Left colon (tissue), 2 donors: ENCODE measurements around the gene BICD2. TPM values are rescaled to one million over a fixed set of nuclear protein-coding genes. Genes with fewer than 3 reads are reported as not detected.
"Not testable (repeated sequence)": the region's sequence is repeated elsewhere in the genome, so short reads cannot be mapped to it uniquely, and the experiment has no call there.

Experiments used
- ATAC-seq: fragments of 200-7000 bp; cut with Tn5 transposase; one replicate; pipeline ENCODE4 v1.9.1; 2020; ENCODE audit warnings: mild to moderate bottlenecking, moderate library complexity
- DNase-seq, 2 donors: peaks; one replicate each; pipeline ENCODE4 v3.0.0-alpha.2; 2020
- intact Hi-C, 2 donors: fragments of 100-400 bp; cut with DNase I in 1 of 2; cut with micrococcal nuclease in 1 of 2; formaldehyde crosslinking; loops; one replicate each; pipeline versions ENCODE4 v1.11.2 to v1.14.0; 2022; cut with DNase I, micrococcal nuclease
- total RNA-seq, 2 donors: library from RNA; stranded (reverse); fragmentation: NEBNext Ultra II Directional; extraction: Animal tissue kit (Norgen Biotek cat#: 25700); gene quantifications; one replicate each; pipeline ENCODE4 v1.2.1, GENCODE V29; 2021
- donor health status: DM: no; HTN: no; CAD: no.
- donor health status: DM: yes; HTN: yes; CAD: no.

Gene BICD2
- total RNA-seq, 2 donors from 2014 or later, result 6.2 to 12.9 TPM

DNA sequence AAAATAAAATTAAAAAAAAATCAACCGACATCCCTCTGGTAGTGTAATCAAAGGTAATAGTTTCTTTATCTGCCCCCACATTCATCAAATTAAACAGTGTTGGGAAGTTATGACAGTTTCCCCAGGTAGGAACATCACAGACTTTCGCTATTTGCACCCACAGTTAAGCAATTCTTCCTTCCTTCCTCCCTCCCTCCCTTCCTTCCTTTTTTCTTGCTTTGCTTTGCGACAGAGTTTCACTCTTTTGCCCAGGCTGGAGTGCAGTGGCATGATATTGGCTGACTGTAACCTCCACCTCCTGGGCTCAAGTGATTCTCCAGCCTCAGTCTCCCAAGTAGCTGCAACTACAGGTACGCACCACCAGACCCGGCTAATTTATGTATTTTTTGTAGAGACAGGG is 10.8 kb upstream of the BICD2 start:
- ATAC-seq, result no peak
- DNase-seq, result no peak
- intact Hi-C loops, result no loop called here

DNA sequence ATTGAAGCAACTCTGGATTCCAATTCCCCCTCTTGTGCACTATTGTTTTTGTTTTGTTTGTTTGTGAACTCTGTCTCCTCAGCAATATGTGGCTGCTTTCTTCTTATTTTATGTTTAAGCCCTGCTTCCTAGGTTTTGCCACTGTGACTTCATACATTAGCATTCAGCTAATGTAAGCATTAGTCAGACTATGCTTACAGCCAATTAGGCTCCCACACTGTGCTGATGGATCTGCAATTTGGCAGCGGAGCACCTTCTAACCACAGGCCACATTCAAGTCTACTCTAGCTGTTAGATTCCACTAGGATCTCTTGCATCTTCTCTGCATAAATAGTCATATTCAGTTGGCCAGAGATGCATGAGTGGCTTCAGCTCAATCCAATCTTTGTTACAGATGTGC is 9.6 kb upstream of the BICD2 start:
- ATAC-seq (no peak), DNase-seq (no peak)
- intact Hi-C loops, result no loop called here

DNA sequence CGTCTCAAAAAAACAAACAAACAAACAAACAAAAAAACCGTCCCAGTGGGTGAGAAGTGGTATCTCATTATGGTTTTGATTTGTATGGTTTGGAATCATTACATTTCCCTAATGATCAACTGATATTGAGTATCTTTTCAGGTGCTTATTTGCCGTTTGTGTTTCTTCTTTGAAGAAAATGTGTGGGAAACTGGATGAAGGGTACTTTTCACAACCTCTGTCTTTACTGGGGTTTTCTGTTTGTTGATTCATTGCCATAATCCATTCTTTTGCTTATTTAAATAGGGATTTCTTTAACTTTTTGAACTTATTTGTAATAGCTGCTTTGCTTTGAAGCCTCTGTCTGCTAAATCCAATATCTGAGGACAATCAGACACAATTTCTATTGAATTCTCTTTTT is 9.2 kb upstream of the BICD2 start:
- DNase-seq (no peak), ATAC-seq (no peak)
- intact Hi-C loops, result no loop called here

DNA sequence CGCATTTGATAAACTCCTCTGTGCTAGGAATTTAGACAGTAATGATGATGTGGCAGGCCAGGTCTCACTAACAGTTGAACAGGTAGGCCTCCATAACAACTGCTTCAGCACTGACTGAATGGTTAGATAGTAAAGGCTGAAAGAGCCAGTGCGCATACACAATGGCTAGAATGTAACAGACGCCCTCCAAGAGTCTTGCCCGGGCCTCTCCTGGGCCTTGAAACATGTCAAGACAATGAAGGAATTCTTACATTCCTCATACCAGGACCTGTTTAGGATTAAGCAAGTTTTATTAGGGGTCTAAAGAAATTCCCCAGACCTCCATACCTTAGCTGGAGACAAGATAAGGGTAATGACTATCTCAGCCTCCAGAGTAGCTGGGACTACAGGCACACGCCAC is 6.7 kb upstream of the BICD2 start:
- DNase-seq, result no peak
- no peak for ATAC-seq
- intact Hi-C loops, result no loop called here

DNA sequence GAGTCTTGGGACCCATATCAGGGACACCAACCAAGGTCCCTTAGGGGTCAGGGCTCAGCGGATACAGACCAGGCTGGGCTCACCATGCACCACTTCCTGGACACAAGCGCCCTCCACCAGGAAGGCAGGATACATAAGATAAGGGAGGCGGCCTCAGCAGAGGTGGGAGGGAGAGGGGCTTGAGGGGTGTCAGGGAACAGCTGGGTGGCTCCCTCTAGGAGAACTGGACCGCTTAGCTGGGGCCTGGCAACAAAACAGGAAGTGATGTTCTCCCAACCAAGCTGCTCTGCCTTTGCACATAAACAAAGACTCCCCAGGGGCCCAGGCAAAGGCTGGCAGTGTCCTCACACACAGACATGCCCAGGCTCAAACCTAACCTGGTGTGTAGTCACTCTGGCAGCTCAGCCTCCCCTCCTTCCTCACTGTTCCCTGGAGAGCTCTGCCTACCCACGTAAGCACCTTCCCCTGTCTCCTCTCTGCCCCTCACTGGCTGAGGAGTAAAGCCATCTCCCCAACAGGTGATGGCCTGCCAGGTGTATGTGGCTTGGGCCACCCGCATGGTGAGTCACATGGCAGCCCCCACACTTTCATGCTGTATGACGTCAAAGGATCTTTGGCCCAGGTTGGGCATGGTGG is 5.8 kb upstream of the BICD2 start:
- DNase-seq (no peak), ATAC-seq (peak; percentile 18)
- intact Hi-C loops, result no loop called here

DNA sequence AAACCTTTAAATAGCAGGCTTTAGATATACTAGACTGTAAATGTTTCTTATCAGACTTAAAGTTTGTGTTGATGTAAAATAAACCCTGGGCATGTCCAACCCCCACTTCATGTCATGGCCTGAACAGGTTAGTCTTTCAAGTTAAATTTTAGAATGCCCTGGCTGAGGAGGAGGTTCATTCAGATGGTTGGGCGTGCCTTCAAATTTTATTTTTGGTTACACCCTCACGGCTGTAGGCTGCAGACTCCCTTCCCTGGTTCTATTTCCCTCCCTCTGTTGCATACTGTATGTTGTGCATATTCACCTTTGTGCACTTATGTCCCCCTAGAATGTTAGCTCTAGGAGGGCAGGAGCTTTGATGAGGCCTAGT is 5.3 kb upstream of the BICD2 start:
- ATAC-seq (peak; percentile 15), DNase-seq (no peak)
- intact Hi-C loops, result no loop called here

DNA sequence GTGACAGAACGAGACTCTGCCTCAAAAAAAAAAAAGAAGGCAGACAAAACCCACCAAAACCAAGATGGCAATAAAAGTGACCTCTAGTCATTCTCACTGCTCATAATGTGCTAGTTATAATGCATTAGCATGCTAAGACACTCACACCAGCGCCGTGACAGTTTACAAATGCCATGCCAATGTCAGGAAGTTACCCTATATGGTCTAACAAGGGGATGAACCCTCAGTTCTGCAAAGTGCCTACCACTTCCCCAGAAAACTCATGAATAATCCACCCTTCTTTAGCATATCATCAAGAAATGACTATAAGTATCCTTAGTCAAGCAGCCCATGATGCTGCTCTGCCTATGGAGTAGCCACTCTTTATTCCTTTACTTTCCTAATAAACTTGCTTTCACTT is 4.7 kb upstream of the BICD2 start:
- ATAC-seq, result no peak
- intact Hi-C loops, result no loop called here

DNA sequence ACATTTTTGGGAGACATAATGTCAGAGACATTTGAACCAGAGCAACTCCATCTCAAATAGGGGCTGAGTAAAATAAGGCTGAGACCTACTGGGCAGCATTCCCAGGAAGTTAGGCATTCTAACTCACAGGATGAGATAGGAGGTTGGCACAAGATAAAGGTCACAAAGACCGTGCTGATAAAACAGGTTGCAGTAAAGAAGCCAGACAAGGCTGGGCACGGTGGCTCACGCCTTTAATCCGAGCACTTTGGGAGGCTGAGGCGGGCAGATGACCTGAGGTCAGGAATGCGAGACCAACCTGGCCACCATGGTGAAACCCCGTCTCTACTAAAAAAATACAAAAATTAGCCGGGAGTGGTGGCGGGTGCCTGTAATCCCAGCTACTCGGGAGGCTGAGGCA is 4.2 kb upstream of the BICD2 start:
- DNase-seq (peak in 1 of 2 donors; percentile 51), ATAC-seq (peak; percentile 13)
- intact Hi-C loops, result not testable (repeated sequence)

More for the DNA sequence above, 4.7 kb upstream of the BICD2 start:
- no peak for DNase-seq

DNA sequence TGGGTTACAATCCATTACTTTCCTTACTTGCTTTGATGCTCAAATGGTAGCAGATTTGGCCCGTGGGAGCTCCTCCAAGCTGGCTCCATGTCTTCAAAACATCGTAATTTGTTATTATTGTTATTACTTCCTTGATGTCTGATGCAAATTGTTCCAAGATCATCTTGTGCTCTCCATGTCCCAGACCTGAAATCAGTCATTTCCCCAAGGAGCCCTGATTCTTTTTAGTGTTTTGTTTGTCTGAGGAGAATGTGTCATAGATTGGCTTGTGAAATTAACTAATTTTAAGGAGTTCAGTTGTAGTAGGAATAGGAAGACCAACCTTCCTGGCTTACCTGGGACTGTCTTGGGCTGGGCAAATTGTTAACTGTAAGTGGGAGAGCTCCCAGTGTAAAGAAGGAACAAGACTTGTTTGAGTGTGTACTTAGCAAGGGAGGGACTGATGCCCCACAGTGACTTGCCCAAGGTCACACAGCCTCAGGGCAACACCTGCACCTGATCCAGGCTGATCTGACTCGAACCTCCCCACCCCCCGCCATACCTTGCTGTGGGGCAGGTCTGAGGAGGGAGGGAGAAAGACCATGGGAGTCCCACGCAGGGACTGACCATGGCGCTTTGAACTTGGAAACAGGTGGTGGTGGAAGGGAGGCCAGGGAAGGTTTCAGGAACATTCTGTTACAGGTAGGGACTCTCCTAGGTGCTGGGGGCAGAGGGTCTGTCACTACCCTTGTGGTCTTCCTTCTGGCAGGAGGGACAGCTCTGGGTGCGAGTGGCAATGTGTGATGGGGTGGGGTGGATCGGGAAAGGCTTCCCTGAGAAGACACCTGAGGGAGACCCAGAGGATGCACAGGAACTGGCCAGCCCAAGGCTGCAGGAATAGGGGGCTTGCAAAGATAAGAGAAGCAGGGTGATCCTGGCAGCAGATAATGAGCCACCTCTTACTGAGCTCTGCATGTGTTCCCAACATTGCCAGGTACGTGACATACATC is 2.7 kb upstream of the BICD2 start:
- ATAC-seq (no peak), DNase-seq (no peak)
- intact Hi-C loops, result no loop called here

DNA sequence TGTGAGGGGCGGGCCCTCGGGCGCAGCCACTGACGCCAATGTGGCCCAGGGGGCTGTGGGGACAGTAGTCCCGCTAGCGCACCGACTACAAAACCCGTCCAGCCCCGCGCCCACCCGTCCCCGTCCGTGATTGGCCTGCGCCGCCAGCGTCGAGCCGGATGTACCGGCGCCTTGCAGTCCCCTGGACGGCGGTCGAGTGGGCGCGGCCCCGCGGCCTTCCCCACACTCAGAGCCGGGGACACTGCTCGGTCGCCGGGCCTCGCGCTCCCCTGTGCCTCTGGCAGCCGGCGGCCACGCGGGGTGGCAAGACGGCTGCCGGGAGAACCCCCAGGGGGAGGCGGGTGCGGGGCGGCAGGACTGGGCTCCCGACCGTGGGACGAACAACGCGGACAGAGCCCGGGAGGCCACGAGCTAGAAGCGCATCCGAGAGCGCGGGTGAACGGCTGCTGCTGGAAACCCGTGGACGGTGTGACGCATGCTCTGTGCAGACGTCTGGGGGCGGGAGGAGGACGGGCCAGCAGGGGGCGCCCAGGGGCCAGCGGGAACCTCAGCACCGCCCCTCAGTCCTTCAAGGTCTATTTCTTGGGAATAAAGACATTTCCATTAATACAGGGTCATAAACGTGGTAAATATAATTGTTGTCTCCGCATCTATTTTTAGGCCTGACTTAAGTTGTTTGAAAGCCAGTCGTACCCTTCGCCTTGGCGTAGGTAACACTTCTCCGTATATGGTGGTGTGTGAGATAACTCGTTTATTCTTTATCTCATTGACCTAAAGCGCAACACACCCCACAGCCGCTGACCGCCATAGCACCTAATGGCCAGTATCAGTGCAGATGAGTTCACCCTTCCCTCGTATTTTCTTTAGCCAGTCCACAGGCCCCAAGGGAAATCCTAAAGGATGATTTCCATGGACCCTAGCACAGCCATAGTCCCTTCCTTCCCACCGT is 629 bp upstream of the BICD2 start:
- ATAC-seq, result peak; percentile 93
- intact Hi-C loops, result no loop called here
- peak; percentile 97 to 99 for DNase-seq

DNA sequence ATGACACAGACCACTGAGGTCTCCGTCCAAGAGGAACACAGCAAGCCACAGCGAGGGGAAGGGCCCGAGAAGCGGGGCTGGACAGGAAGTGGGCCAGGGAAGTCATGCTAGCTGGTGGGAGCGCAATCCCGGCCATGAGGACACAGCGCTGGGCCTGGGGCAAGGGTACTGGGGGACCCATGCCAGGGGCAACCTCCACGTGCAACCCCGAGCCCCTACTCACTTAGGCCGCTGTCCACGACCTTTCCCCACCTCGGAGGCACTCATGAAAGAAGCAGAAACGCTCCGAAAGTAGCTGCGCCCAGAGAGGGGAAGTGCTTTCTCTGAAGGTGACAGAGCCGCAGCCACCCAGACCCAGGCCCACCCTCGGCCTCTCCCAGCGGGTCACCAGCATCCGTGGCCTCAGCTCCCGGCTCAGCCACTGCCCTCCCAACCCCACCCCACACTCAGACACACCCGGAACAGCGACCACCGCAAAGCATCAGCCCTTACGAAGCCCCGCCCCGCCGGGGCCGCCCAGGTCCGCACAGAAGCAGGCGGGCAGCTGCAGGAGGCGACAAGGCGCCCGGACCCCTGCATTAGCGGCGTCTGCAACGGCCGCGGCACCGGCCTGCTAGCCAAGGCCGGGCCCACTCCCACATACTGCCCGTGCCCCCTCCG is 782 bp downstream of the BICD2 start:
- intact Hi-C loops, result no loop called here
- peak in 1 of 2 donors; percentile 61 for DNase-seq
- ATAC-seq, result no peak

DNA sequence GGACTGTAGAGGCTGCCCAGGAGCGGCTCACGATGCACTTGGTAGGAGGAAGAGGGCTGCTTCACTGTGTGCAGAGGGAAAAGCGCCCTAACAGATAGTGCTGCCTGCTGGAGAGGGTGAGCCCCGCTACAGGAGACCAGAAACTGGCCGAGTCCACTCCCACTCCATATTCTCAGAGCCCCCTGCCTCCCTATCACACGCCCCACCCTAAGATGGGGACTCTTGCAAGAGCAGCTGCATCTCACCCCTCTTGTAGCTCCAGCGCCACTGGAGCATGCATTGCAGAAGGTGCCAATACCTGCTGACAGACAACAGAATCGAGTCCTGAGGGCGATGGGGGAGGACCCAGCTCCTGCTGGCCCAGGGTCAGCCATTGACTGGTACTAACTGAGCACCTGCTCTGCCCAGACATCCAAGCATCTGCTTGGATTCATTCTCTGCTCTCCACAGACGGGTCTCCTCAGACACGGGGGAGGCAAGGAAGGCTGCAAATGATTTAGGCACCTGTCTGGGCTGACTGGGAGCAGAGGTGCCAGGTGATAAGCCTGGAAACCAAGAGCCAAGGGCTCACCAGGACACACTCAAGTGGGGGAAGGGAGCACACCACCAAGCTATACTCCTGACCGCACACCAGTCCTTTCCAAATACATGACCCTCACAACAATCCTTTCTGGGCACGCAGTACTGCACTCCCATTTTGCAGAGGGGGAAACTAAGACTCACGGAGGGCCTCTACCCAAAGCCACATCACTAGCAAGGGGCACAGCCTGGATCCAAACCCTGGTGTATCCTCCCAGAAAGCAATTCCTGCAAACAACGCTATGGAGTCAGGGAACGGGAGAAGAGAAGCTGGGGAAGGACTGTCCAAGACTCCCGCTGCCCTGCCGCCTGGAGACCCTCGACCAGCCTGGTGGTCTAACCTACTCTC is 1.6 kb downstream of the BICD2 start:
- intact Hi-C loops, result no loop called here
- ATAC-seq (no peak), DNase-seq (no peak)

DNA sequence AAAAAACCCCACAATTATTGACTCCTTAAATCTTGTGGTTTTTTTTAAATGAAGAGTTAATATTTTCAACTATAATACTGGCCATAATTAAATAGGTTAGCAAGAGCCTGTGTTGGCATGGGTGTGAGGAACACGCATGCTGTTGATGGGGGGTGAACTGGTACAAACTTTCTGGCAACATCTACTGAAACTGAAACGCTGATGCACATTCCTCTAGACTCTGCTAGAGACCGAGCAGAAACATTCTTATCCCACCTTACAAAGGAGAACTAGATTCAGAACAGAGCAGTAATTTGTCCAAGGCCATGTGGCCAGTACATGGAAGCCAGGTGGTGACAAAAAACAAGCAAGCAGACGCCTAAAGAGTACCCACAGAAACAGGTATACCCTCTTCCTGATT is 2.4 kb downstream of the BICD2 start:
- no peak for ATAC-seq
- intact Hi-C loops, result no loop called here
- no peak for DNase-seq

DNA sequence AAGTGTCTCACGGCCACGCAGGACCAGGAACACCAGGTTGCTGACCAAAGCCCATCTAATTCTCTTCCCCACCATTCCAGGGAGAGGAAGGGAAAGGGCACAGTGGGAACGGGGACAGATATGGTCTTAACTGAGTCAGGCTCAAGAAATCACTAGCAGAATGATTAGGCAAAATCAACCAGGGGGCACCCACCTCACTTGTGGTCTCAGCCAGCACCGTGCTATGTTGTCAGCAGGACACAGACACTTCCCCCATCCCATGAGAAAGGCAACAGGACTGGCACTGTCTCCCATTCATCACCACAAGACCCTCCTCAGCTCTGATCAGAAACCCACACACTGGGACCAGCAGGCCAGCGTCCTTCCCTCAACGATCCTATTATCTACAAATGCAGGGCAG is 2.9 kb downstream of the BICD2 start:
- ATAC-seq (no peak), DNase-seq (no peak)
- intact Hi-C loops, result no loop called here

DNA sequence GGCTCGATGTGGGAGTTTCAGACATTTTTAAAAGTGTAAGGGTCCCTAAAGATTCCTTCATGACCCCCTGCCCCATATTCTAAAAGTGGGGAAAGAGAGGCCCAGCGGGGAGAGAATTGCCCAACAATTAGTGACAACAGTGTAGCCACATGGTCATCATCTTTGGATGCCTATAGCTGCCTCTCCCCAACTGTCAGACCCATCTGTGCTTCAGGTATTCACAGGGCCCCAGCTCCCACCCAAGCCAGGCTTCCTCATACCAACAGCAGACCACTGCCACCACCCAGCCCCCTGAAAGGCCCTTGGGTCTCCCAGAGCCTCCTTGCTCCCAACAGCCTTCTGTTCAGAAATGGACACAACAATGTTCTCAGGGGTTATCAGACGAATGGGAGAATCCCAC is 4.1 kb downstream of the BICD2 start:
- DNase-seq (no peak), ATAC-seq (no peak)
- intact Hi-C loops, result no loop called here

DNA sequence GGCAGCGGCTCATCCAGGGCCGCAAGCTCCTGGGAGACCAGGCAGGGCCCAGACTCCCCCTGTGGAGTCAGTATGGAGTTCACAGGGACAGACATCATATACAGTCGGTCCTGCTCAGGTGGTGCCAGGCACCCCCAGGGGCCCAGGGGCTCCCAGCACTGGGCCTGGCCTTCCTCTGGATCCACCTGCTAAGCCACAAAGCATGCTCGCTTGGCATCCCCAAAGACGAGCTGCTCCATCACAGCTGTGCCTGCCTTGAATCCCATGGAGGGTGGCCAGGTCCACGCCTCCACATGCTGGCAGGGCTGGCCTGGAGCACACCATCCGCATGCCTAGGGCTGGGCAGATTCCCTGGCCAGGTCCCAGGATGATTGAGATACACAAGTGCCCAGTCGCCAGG is 4.6 kb downstream of the BICD2 start:
- intact Hi-C loops, result no loop called here
- DNase-seq (peak in 1 of 2 donors; percentile 46), ATAC-seq (no peak)

DNA sequence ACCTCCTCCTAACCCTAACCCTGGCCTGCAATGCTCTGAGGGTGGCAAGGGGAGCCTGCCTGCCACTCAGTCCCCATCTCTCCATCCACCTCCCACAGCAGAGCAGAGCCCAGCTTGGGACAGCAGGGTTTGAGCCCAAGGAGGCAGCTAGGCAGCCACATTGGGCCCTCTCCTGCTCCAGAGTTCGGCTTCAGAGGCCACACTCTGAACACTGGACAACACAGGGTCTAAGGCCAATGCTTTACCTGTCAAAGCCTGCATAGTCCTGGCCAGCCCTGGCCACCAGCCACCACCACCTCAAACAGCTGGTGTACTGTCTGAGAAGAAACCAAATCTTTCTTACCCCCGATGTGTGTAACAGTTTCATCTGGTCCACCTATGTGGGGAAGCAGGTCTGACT is 5.2 kb downstream of the BICD2 start:
- no peak for DNase-seq
- no peak for ATAC-seq
- intact Hi-C loops, result no loop called here

DNA sequence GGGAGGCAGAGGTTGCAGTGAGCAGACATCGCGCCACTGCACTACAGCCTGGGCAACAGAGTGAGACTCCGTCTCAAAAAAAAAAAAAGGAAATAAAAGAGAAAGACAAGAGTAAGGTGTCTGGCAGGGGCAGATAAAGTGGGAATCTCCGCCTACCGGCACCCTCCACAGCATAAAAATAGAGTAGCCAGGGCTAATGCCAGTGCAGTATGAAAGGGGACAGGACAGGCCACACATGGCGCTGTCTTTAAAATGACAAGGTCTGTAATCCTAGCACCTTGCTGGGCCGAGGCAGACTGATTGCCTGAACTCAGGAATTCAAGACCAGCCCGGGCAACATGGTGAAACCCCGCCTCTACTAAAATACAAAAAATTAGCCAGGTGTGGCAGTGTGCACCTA is 7.8 kb downstream of the BICD2 start:
- ATAC-seq (no peak), DNase-seq (no peak)
- intact Hi-C loops, result no loop called here
